CD4-positive, CD25-positive, alpha-beta regulatory T cell (primary cell): Measurements from ENCODE around the gene PSMD12. TPM values are rescaled to one million over a fixed set of nuclear protein-coding genes. Genes with fewer than 3 reads are reported as not detected.
"Not testable (repeated sequence)": the region's sequence is repeated elsewhere in the genome, so short reads cannot be mapped to it uniquely, and the experiment has no call there.

Experiments used
- ATAC-seq, 2 donors: fragments of 150-1000 bp; cut with Tn5 transposase; one replicate each; pipeline ENCODE4 v1.10.0; 2021; ENCODE audit warnings: low read depth in 2 of 2, moderate number of reproducible peaks in 2 of 2, moderate library complexity in 1 of 2
- DNase-seq, 3 donors: peaks; one replicate each; pipeline versions ENCODE4 v3.0.0 to v3.0.0-alpha.2; 2012 to 2022; ENCODE audit warnings: mixed read lengths in 1 of 3
- H3K27ac ChIP-seq: one replicate; pipeline ENCODE4 v1.7.0; 2013; ENCODE audit warnings: mild to moderate bottlenecking, low read length; ENCODE audit not compliant: insufficient read depth, poor library complexity, severe bottlenecking
- H3K27me3 ChIP-seq: one replicate; pipeline ENCODE4 v1.7.0; 2013; ENCODE audit warnings: low read length; ENCODE audit not compliant: control insufficient read depth, insufficient read depth
- H3K36me3 ChIP-seq: one replicate; pipeline ENCODE4 v1.7.0; 2013; ENCODE audit warnings: mild to moderate bottlenecking, low read length, moderate library complexity; ENCODE audit not compliant: control insufficient read depth, insufficient read depth
- H3K4me1 ChIP-seq: 2 replicates; pipeline ENCODE4 v1.7.0; 2013; ENCODE audit warnings: mild to moderate bottlenecking, low read length; ENCODE audit not compliant: insufficient read depth, control insufficient read depth, poor library complexity, severe bottlenecking
- H3K4me3 ChIP-seq: one replicate; pipeline ENCODE4 v1.7.0; 2013; ENCODE audit warnings: low read depth, mild to moderate bottlenecking, low read length, moderate library complexity
- H3K9me3 ChIP-seq, 2 experiments: 1 replicate in 1 of 2; 2 replicates in 1 of 2; pipeline ENCODE4 v1.7.0; 2013; ENCODE audit warnings: low read length in 2 of 2, mild to moderate bottlenecking in 1 of 2, moderate library complexity in 1 of 2; ENCODE audit not compliant: control insufficient read depth in 2 of 2
- H3K27ac Mint-ChIP-seq, 3 donors: one replicate each; pipeline ENCODE4 v1.8.0; 2020 to 2022; ENCODE audit warnings: mild to moderate bottlenecking in 3 of 3, mixed read lengths in 3 of 3, moderate library complexity in 2 of 3
- H3K27me3 Mint-ChIP-seq: one replicate; pipeline ENCODE4 v1.8.0; 2022; ENCODE audit warnings: mild to moderate bottlenecking, mixed read lengths
- H3K36me3 Mint-ChIP-seq: one replicate; pipeline ENCODE4 v1.8.0; 2020; ENCODE audit warnings: mixed read lengths
- H3K4me1 Mint-ChIP-seq, 4 donors: one replicate each; pipeline ENCODE4 v1.8.0; 2020 to 2022; ENCODE audit warnings: mixed read lengths in 4 of 4, mild to moderate bottlenecking in 1 of 4
- H3K4me3 Mint-ChIP-seq, 4 donors: one replicate each; pipeline ENCODE4 v1.8.0; 2020 to 2022; ENCODE audit warnings: mild to moderate bottlenecking in 4 of 4, mixed read lengths in 4 of 4, moderate library complexity in 3 of 4
- H3K9me3 Mint-ChIP-seq, 7 donors: one replicate each; pipeline ENCODE4 v1.8.0; 2020 to 2022; ENCODE audit warnings: mixed read lengths in 7 of 7, mild to moderate bottlenecking in 3 of 7, moderate library complexity in 2 of 7
- polyA plus RNA-seq, 4 donors: library from polyadenylated mRNA; unstranded; fragments of 300-500 nt; fragmentation: Illumina TruSeq; gene quantifications; one replicate each; pipeline ENCODE4 v1.2.3, GENCODE V29; 2021
- total RNA-seq: library from RNA; stranded (reverse); gene quantifications from one replicate; pipeline ENCODE4 v1.2.3, GENCODE V29; 2022

The PSMD12 gene
- total and polyA plus RNA-seq, 5 donors from 2014 or later, result 31.7 to 44.2 (median 38.9) TPM

DNA sequence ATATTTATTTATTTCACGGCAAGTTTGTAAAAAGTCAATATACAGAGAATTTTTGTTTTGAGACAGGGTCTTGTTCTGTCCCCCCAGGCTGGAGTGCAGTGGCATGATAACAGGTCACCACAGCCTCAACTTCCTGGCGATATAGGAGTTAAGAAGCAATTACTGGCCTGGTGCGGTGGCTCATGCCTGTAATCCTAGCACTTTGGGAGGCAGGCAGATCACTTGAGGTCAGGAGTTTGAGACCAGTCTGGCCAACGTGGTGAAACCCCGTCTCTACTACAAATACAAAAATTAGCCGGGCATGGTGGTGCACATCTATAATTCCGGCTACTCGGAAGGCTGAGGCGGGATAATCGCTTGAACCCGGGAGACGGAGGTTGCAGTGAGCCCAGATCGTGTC, 44.9 kb downstream of the PSMD12 start:
- peaks cover 11% of the 10 kb centered on the region for H3K27me3 Mint-ChIP-seq
- not testable (repeated sequence) for DNase-seq, H3K36me3 ChIP-seq, H3K36me3 Mint-ChIP-seq, H3K4me3 Mint-ChIP-seq, H3K27ac ChIP-seq, H3K9me3 ChIP-seq, ATAC-seq, H3K9me3 Mint-ChIP-seq, H3K27ac Mint-ChIP-seq, H3K4me1 Mint-ChIP-seq, H3K4me3 ChIP-seq, H3K4me1 ChIP-seq, H3K27me3 ChIP-seq

DNA sequence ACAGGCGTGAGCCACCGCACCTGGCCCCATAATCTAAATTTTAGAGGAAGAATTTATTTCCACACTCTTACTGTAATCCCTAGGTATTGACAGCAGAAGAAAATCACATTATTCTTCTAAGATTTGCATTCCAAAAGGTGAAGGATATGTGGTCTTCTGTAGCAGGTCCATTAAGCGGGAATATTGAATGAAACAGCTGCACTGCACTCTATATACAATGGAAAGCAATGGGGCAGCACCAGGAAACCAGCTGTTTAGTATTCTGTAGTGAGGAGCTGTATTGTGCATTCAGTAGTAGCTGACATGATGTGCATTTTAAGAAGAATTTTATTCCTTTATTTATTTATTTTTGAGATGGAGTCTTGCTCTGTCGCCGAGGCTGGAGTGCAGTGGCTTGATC, 49.6 kb downstream of the PSMD12 start:
- no peak overlapping the region for H3K4me3 Mint-ChIP-seq
- Histone ChIP-seq H3K27me3 (no peaks in the 10 kb centered on the region), H3K4me1 (no peaks in the 10 kb centered on the region), H3K4me3 (no peak overlapping the region), H3K9me3 (no peaks in the 10 kb centered on the region), H3K27ac (no peak overlapping the region), H3K36me3 (no peaks in the 10 kb centered on the region)
- no peaks in the 10 kb centered on the region for H3K9me3 Mint-ChIP-seq
- DNase-seq, result no peak
- H3K27me3 Mint-ChIP-seq, result peaks cover 14% of the 10 kb centered on the region
- H3K4me1 Mint-ChIP-seq, result peaks cover 0 to 2% (median 0%) of the 10 kb centered on the region in 4 donors
- no peak for ATAC-seq
- no peaks in the 10 kb centered on the region for H3K36me3 Mint-ChIP-seq
- no peak overlapping the region for H3K27ac Mint-ChIP-seq

DNA sequence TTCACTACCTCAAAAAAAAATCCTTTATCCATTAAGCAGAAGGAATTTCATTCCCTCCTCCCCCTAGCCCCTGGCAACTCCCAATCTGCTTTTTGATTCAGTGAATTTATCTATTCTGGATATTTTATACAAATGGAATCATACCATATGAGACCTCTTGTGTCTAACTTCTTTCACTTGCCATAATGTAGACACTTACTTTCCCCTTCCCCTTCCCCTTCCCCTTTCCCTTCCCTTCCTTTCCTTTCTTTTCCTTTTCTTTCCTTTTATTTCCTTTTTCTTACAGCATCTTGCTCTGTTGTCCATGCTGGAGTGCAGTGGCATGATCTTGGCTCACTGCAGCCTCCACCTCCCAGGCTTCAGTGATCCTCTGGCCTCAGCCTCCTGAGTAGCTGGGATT, 50.5 kb downstream of the PSMD12 start:
- DNase-seq (no peak), ATAC-seq (no peak)
- no peak overlapping the region for H3K4me3 Mint-ChIP-seq
- H3K4me3 ChIP-seq, result no peak overlapping the region
- no peaks in the 10 kb centered on the region for H3K4me1 ChIP-seq
- H3K9me3 ChIP-seq, result no peaks in the 10 kb centered on the region
- no peak overlapping the region for H3K27ac Mint-ChIP-seq
- H3K36me3 Mint-ChIP-seq, result no peaks in the 10 kb centered on the region
- H3K36me3 ChIP-seq, result no peaks in the 10 kb centered on the region
- no peaks in the 10 kb centered on the region for H3K9me3 Mint-ChIP-seq
- H3K27ac ChIP-seq, result no peak overlapping the region
- H3K27me3 ChIP-seq, result no peaks in the 10 kb centered on the region
- peaks cover 0 to 2% (median 0%) of the 10 kb centered on the region in 4 donors for H3K4me1 Mint-ChIP-seq
- H3K27me3 Mint-ChIP-seq, result peaks cover 19% of the 10 kb centered on the region

DNA sequence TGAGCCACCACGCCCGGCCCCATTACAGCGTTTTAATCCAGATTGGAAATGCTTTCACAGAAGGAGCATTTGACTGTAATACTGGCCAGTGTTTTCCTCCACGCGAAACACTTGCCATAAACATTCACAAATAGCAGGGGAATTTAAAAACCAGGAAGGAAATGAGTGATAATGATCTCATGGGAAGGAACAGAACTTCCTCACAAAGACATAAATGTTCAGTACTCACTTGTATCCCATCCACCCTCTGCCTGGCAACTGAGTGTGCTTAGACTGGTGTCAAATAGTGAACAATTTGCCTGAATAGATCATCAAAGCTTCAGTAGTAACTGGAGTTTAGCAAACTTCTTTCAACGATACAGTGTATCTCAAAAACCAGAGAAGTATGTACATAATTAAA, 54.1 kb downstream of the PSMD12 start:
- Histone ChIP-seq H3K4me3 (no peak overlapping the region), H3K4me1 (no peaks in the 10 kb centered on the region), H3K9me3 (no peaks in the 10 kb centered on the region), H3K27ac (no peak overlapping the region), H3K27me3 (no peaks in the 10 kb centered on the region), H3K36me3 (no peaks in the 10 kb centered on the region)
- Mint-ChIP-seq H3K4me3 (no peak overlapping the region), H3K4me1 (no peaks in the 10 kb centered on the region), H3K27ac (no peak overlapping the region), H3K27me3 (peaks cover 14% of the 10 kb centered on the region), H3K36me3 (no peaks in the 10 kb centered on the region), H3K9me3 (no peaks in the 10 kb centered on the region)
- DNase-seq (no peak), ATAC-seq (no peak)

DNA sequence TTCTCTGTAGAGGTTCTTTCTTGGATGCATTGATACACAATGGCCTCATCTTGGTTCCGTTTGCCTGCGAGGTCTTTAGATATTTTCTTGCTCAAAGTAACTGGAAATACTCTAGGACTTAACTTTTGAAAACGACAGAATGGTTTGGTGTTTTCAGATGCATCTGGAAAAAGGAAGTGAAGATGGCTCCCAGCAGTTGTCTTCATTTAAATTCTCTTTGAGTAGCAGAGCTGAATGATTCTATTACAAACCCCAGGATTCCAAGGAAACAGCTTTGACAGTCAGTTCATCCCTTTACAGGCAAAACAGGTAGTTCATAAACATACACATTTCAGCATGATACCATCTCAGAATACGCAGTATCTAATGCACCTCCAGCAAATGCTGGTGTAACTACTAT, 54.8 kb downstream of the PSMD12 start:
- no peak overlapping the region for H3K4me3 ChIP-seq
- Mint-ChIP-seq H3K4me3 (no peak overlapping the region), H3K4me1 (no peaks in the 10 kb centered on the region), H3K36me3 (no peaks in the 10 kb centered on the region), H3K27ac (no peak overlapping the region), H3K27me3 (peaks cover 14% of the 10 kb centered on the region), H3K9me3 (no peaks in the 10 kb centered on the region)
- H3K9me3 ChIP-seq, result no peaks in the 10 kb centered on the region
- H3K27ac ChIP-seq, result no peak overlapping the region
- no peaks in the 10 kb centered on the region for H3K36me3 ChIP-seq
- ATAC-seq, result no peak
- no peaks in the 10 kb centered on the region for H3K27me3 ChIP-seq
- DNase-seq, result no peak
- H3K4me1 ChIP-seq, result no peaks in the 10 kb centered on the region

DNA sequence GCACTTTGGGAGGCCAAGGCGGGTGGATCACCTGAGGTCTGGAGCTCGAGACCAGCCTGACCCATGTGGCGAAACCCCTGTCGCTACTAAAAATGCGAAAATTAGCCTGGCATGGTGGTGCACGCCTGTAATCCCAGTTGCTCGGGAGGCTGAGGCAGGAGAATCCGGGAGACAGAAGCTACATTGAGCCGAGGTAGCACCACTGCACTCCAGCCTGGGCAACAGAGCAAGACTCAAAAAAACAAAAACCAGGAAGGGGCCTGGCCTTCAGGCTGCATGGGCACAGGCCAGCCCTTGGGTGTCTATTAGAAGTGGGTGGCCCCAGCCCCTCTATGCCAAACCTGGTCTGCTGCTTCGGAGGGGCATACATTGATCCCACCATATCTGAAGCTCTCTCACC, 56.0 kb downstream of the PSMD12 start:
- no peaks in the 10 kb centered on the region for H3K9me3 Mint-ChIP-seq
- H3K36me3 Mint-ChIP-seq, result no peaks in the 10 kb centered on the region
- Histone ChIP-seq H3K36me3 (no peaks in the 10 kb centered on the region), H3K4me3 (no peak overlapping the region), H3K27me3 (no peaks in the 10 kb centered on the region), H3K4me1 (no peaks in the 10 kb centered on the region), H3K27ac (no peak overlapping the region), H3K9me3 (no peaks in the 10 kb centered on the region)
- no peak overlapping the region for H3K4me3 Mint-ChIP-seq
- DNase-seq (no peak), ATAC-seq (no peak)
- H3K4me1 Mint-ChIP-seq, result no peaks in the 10 kb centered on the region
- H3K27me3 Mint-ChIP-seq, result peaks cover 8% of the 10 kb centered on the region
- H3K27ac Mint-ChIP-seq, result no peak overlapping the region

DNA sequence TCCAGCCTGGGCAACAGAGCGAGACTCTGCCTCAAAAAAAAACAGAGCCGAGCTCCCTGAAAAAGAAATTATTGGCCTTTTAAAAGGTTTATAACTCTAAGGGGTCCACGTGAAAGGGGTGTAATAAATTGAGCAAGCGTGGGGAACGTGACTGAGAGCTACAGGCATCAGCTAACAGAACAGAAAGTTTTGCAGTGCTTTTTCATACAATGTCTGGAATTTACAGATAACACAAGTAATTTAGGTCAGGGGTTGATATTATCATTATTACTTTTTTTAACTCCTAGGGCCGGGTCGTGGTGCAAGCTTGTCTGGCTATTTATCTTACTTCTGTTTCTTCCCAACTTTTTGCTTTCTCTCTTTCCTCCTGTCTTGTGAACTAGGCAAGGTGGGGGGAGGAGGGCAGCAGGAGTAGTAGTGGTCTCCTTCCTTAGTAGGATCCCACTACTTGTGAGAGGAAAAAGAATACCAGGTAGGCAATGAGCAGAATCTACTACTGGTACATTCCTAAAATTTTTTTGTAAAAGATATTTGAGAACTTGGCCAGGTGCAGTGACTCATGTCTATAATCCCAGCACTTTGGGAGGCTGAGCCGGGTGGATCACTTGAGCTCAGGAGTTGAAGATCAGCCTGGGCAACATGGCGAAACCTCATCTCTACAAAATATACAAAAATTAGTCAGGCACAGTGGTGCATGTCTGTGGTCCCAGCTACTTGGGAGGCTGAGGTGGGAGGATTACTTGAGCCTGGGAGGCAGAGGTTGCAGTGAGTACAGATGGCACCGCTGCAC, 60.7 kb downstream of the PSMD12 start:
- not testable (repeated sequence) for H3K4me3 ChIP-seq, DNase-seq, H3K4me1 ChIP-seq, H3K4me1 Mint-ChIP-seq, ATAC-seq, H3K9me3 Mint-ChIP-seq, H3K9me3 ChIP-seq, H3K27me3 Mint-ChIP-seq, H3K27ac Mint-ChIP-seq, H3K4me3 Mint-ChIP-seq, H3K36me3 ChIP-seq, H3K36me3 Mint-ChIP-seq, H3K27ac ChIP-seq, H3K27me3 ChIP-seq

DNA sequence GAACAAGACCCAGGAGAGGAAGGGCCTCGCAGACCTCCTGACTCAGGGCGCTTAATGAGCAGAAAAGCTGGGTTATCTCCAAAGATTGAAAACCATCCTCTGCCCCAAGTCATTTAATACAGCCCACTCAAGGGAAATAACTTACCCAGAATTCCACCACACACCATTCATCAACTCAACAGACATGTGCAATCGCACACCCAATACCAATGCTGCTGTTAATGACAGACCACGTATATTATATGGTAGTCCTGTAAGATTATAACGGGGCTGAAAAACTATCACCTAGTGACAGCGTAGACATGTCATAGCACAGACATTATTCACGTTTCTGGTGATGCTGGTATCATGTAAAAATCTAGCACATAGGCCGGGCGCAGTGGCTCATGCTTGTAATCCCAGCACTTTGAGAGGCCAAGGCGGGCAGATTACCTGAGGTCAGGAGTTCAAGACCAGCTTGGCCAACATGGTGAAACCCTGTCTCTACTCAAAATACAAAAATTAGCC, 68.9 kb downstream of the PSMD12 start:
- no peak overlapping the region for H3K27ac Mint-ChIP-seq
- no peaks in the 10 kb centered on the region for H3K27me3 ChIP-seq
- H3K9me3 ChIP-seq, result no peaks in the 10 kb centered on the region
- H3K9me3 Mint-ChIP-seq, result peaks cover 0 to 1% (median 0%) of the 10 kb centered on the region in 7 donors
- DNase-seq (no peak), ATAC-seq (no peak)
- peaks cover 0 to 5% (median 2%) of the 10 kb centered on the region in 4 donors for H3K4me1 Mint-ChIP-seq
- H3K36me3 Mint-ChIP-seq, result no peaks in the 10 kb centered on the region
- no peak overlapping the region for H3K27ac ChIP-seq
- H3K27me3 Mint-ChIP-seq, result peaks cover 5% of the 10 kb centered on the region
- H3K4me1 ChIP-seq, result no peaks in the 10 kb centered on the region
- H3K4me3 Mint-ChIP-seq, result no peak overlapping the region
- no peak overlapping the region for H3K4me3 ChIP-seq
- no peaks in the 10 kb centered on the region for H3K36me3 ChIP-seq
